K562 (cell line): Measurements from ENCODE around the gene PAQR6. TPM values are rescaled to one million over a fixed set of nuclear protein-coding genes. Genes with fewer than 3 reads are reported as not detected.

Experiments used
- ATAC-seq: fragments of 200-7000 bp; cut with Tn5 transposase; 3 replicates; pipeline ENCODE4 v1.9.1; 2020; ENCODE audit warnings: moderate library complexity
- BruUV-seq: library from RNA; stranded (reverse); fragments of 400-500 nt; replicated peaks from 2 replicates; lab custom pipeline; 2021; lab: Mats Ljungman, UMichigan
- CTCF ChIA-PET: fragments of 300-600 bp; formaldehyde crosslinking; extraction: SDS; loops from one replicate; lab custom pipeline; 2021; ENCODE audit warnings: low intra/inter-chr PET ratio; lab: Yijun Ruan, JAX
- POLR2A ChIA-PET: fragments of 300-600, 350-650 bp; sonication (Branson Sonifier 250); formaldehyde crosslinking; extraction: SDS; loops from one replicate; lab custom pipeline; 2021; ENCODE audit warnings: antibody characterized with exemption, inconsistent platforms; lab: Yijun Ruan, JAX
- DNase-seq, 4 experiments: peaks; one replicate each; pipeline versions ENCODE4 v3.0.0 to v3.0.0-alpha.2; 2011 to 2018; ENCODE audit warnings: low spot score in 3 of 4, mixed read lengths in 3 of 4; ENCODE audit errors: extremely low read depth in 1 of 4
- FAIRE-seq: peaks from 2 replicates; lab custom pipeline; 2011; peaks lifted over from hg19 to GRCh38; lab: Jason Lieb, UNC
- H2AFZ ChIP-seq: 2 replicates; pipeline ENCODE4 v1.6.0; 2011; ENCODE audit warnings: low read depth, low read length, control low read depth, inconsistent platforms
- H3K27ac ChIP-seq: fragments of 200-600 bp; 3 replicates; pipeline ENCODE4 v1.8.0; 2011; ENCODE audit warnings: low read depth, mild to moderate bottlenecking, control low read depth, inconsistent platforms, low read length, moderate library complexity, mixed read lengths; ENCODE audit errors: extremely low read depth
- H3K27me3 ChIP-seq, 2 experiments: fragments of 300-600 bp in 1 of 2; 2 replicates in 1 of 2; 3 replicates in 1 of 2; pipeline versions ENCODE4 v1.6.0 to v1.8.0; 2011; ENCODE audit warnings: inconsistent platforms in 2 of 2, low read length in 2 of 2, mild to moderate bottlenecking in 1 of 2, mixed read lengths in 1 of 2, moderate library complexity in 1 of 2; ENCODE audit not compliant: control insufficient read depth in 2 of 2, insufficient read depth in 2 of 2
- H3K36me3 ChIP-seq: fragments of 300-600 bp; 3 replicates; pipeline ENCODE4 v1.8.0; 2011; ENCODE audit warnings: mild to moderate bottlenecking, low read length, inconsistent platforms; ENCODE audit not compliant: control insufficient read depth, insufficient read depth
- H3K4me1 ChIP-seq, 2 experiments: fragments of 200-600 bp in 1 of 2; replicated peaks in 1 of 2; 2 replicates in 1 of 2; 3 replicates in 1 of 2; pipeline versions ENCODE4 v1.5.1 to v1.8.0; 2011; ENCODE audit warnings: inconsistent platforms in 2 of 2, low read length in 2 of 2, mild to moderate bottlenecking in 1 of 2, mixed read lengths in 1 of 2, moderate library complexity in 1 of 2; ENCODE audit not compliant: control insufficient read depth in 2 of 2, insufficient read depth in 2 of 2
- H3K4me2 ChIP-seq: 2 replicates; pipeline ENCODE4 v1.6.1; 2011; ENCODE audit warnings: low read length, control low read depth, inconsistent platforms, mixed read lengths; ENCODE audit not compliant: insufficient read depth
- H3K4me3 ChIP-seq: fragments of 200-600 bp; sonication (generic), shearing (Covaris generic); 2 replicates; pipeline ENCODE4 v1.5.1; 2016; ENCODE audit warnings: control low read depth, inconsistent platforms
- H3K79me2 ChIP-seq: fragments of 200-600 bp; 3 replicates; pipeline ENCODE4 v1.8.0; 2011; ENCODE audit warnings: low read length, inconsistent platforms; ENCODE audit not compliant: control insufficient read depth, insufficient read depth
- H3K9ac ChIP-seq, 2 experiments: 2 replicates each; pipeline versions ENCODE4 v1.6.0 to v1.6.1; 2011; ENCODE audit warnings: low read depth in 2 of 2, low read length in 2 of 2, control low read depth in 1 of 2, inconsistent platforms in 1 of 2, mild to moderate bottlenecking in 1 of 2, mixed read lengths in 1 of 2; ENCODE audit not compliant: insufficient read depth in 1 of 2
- H3K9me1 ChIP-seq: one replicate; pipeline ENCODE4 v1.6.0; 2011; ENCODE audit warnings: inconsistent platforms, mild to moderate bottlenecking, low read length, moderate library complexity; ENCODE audit not compliant: control insufficient read depth, insufficient read depth
- H3K9me3 ChIP-seq: replicated peaks from 2 replicates; pipeline ENCODE4 v1.5.1; 2011; ENCODE audit warnings: low read depth, low read length, inconsistent platforms; ENCODE audit not compliant: control insufficient read depth, insufficient read depth
- H4K20me1 ChIP-seq: replicated peaks from 2 replicates; pipeline ENCODE4 v1.6.1; 2011; ENCODE audit warnings: low read length, inconsistent platforms, mixed read lengths; ENCODE audit not compliant: control insufficient read depth, insufficient read depth
- ZBTB1 ChIP-seq: sonication (generic); formaldehyde crosslinking; IDR thresholded peaks from 2 replicates; pipeline ENCODE4 v1.8.1; 2023; ENCODE audit warnings: missing genetic modification reagents, low read depth, mild to moderate bottlenecking, borderline replicate concordance
- WGBS: fragments of 100-300 bp; shearing (Covaris generic); methylation state at CpG from one replicate; pipeline ENCODE4 v1.1.6; 2016; ENCODE audit warnings: low coverage, mixed read lengths; ENCODE audit not compliant: insufficient coverage; ENCODE audit errors: missing lambda C conversion rate; 5-methylcytosine and 5-hydroxymethylcytosine counted together
- in situ Hi-C: fragments of 300-500 bp; cut with MboI; formaldehyde crosslinking; loops from 4 replicates; pipeline ENCODE4 v1.15.0; 2018; ENCODE audit warnings: inconsistent platforms, mixed read lengths
- intact Hi-C: fragments of 100-400 bp; cut with micrococcal nuclease; formaldehyde crosslinking; loops from 2 replicates; pipeline ENCODE4 v1.14.2; 2022
- polyA plus RNA-seq, 8 experiments: library from polyadenylated mRNA; depleted of rRNA in 4 of 8; stranded (reverse) in 5 of 8; unstranded in 3 of 8; fragments of >200 nt; fragmentation: Nextera tagmentation in 2 of 8; fragmentation: Illumina TruSeq in 1 of 8; extraction: Ambion mirVana in 2 of 8; extraction: Trizol in 1 of 8; gene quantifications; 2 replicates each; pipeline versions ENCODE4 v1.2.1 to v1.2.3, GENCODE V29; 2011 to 2014; ENCODE audit warnings: inconsistent platforms in 1 of 8, missing spikeins in 1 of 8
- total RNA-seq, 7 experiments: library from RNA; depleted of rRNA in 6 of 7; stranded (reverse); fragments of >200 nt in 6 of 7; fragmentation: Illumina TruSeq in 2 of 7; extraction: Trizol in 2 of 7; gene quantifications; 2 replicates each; pipeline versions ENCODE4 v1.2.1 to v1.2.3, GENCODE V29; 2011 to 2021; ENCODE audit warnings: low replicate concordance in 1 of 7
- TF ChIP-seq, protein P1 (sequence below): fragments of 450-650 bp; IDR thresholded peaks from 2 replicates; pipeline ENCODE4 v1.6.1; 2016; ENCODE audit warnings: mild to moderate bottlenecking, moderate library complexity

The PAQR6 gene
- total and polyA plus RNA-seq, 9 of the 15 experiments (the other 6 are each of a cell fraction or from before 2014, with no cell fraction given) = 0.07 to 1.8 (median 0.62) TPM

- Histone ChIP-seq H3K36me3 (peaks cover 63% of the 10 kb centered on the region), H3K27me3 (no peaks in the 10 kb centered on the region), H4K20me1 (no peaks in the 10 kb centered on the region), H3K4me3 (no peak overlapping the region), H3K27ac (no peak overlapping the region), H3K9me1 (no peaks in the 10 kb centered on the region), H2AFZ (no peak overlapping the region), H3K4me2 (no peak overlapping the region), H3K9ac (no peak overlapping the region; a peak in 1 of 4 replicates), H3K79me2 (peaks cover 26% of the 10 kb centered on the region), H3K9me3 (no peaks in the 10 kb centered on the region), H3K4me1 (peaks cover 11 to 13% of the 10 kb centered on the region in 2 experiments; a peak in 4 of 5 replicates)
- 80% methylated on average over 3 of the region's 3 CpGs for WGBS
- in situ Hi-C loops (no loop called here), intact Hi-C loops (loop anchor here (5.0 kb wide), 1 partner anchor 64 kb away; no protein-coding TSS in a partner anchor)
- no peak for DNase-seq
- no peak for FAIRE-seq
- TF ChIP-seq, protein P1, sequence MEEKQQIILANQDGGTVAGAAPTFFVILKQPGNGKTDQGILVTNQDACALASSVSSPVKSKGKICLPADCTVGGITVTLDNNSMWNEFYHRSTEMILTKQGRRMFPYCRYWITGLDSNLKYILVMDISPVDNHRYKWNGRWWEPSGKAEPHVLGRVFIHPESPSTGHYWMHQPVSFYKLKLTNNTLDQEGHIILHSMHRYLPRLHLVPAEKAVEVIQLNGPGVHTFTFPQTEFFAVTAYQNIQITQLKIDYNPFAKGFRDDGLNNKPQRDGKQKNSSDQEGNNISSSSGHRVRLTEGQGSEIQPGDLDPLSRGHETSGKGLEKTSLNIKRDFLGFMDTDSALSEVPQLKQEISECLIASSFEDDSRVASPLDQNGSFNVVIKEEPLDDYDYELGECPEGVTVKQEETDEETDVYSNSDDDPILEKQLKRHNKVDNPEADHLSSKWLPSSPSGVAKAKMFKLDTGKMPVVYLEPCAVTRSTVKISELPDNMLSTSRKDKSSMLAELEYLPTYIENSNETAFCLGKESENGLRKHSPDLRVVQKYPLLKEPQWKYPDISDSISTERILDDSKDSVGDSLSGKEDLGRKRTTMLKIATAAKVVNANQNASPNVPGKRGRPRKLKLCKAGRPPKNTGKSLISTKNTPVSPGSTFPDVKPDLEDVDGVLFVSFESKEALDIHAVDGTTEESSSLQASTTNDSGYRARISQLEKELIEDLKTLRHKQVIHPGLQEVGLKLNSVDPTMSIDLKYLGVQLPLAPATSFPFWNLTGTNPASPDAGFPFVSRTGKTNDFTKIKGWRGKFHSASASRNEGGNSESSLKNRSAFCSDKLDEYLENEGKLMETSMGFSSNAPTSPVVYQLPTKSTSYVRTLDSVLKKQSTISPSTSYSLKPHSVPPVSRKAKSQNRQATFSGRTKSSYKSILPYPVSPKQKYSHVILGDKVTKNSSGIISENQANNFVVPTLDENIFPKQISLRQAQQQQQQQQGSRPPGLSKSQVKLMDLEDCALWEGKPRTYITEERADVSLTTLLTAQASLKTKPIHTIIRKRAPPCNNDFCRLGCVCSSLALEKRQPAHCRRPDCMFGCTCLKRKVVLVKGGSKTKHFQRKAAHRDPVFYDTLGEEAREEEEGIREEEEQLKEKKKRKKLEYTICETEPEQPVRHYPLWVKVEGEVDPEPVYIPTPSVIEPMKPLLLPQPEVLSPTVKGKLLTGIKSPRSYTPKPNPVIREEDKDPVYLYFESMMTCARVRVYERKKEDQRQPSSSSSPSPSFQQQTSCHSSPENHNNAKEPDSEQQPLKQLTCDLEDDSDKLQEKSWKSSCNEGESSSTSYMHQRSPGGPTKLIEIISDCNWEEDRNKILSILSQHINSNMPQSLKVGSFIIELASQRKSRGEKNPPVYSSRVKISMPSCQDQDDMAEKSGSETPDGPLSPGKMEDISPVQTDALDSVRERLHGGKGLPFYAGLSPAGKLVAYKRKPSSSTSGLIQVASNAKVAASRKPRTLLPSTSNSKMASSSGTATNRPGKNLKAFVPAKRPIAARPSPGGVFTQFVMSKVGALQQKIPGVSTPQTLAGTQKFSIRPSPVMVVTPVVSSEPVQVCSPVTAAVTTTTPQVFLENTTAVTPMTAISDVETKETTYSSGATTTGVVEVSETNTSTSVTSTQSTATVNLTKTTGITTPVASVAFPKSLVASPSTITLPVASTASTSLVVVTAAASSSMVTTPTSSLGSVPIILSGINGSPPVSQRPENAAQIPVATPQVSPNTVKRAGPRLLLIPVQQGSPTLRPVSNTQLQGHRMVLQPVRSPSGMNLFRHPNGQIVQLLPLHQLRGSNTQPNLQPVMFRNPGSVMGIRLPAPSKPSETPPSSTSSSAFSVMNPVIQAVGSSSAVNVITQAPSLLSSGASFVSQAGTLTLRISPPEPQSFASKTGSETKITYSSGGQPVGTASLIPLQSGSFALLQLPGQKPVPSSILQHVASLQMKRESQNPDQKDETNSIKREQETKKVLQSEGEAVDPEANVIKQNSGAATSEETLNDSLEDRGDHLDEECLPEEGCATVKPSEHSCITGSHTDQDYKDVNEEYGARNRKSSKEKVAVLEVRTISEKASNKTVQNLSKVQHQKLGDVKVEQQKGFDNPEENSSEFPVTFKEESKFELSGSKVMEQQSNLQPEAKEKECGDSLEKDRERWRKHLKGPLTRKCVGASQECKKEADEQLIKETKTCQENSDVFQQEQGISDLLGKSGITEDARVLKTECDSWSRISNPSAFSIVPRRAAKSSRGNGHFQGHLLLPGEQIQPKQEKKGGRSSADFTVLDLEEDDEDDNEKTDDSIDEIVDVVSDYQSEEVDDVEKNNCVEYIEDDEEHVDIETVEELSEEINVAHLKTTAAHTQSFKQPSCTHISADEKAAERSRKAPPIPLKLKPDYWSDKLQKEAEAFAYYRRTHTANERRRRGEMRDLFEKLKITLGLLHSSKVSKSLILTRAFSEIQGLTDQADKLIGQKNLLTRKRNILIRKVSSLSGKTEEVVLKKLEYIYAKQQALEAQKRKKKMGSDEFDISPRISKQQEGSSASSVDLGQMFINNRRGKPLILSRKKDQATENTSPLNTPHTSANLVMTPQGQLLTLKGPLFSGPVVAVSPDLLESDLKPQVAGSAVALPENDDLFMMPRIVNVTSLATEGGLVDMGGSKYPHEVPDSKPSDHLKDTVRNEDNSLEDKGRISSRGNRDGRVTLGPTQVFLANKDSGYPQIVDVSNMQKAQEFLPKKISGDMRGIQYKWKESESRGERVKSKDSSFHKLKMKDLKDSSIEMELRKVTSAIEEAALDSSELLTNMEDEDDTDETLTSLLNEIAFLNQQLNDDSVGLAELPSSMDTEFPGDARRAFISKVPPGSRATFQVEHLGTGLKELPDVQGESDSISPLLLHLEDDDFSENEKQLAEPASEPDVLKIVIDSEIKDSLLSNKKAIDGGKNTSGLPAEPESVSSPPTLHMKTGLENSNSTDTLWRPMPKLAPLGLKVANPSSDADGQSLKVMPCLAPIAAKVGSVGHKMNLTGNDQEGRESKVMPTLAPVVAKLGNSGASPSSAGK = no peak
- no peak for TF ChIP-seq ZBTB1 (CRISPR knock-in tag)
- ChIA-PET POLR2A (interaction anchor here (1.0 to 3.2 kb wide), 3 partner anchors 11 to 18 kb away, joined by 4 to 21 read pairs (median 9); partner anchors contain the start of gene SLC25A44), CTCF (no interaction called here)
- no TSS peak for BruUV-seq
- ATAC-seq = no peak
These were observed 36.6 kb downstream of the PAQR6 start for GRCh38 chr1:156211243-156211642.
